HEK293 (cell line): ENCODE data around the gene L3MBTL4.

Experiments
- CTCF ChIA-PET: fragments of 350-600 bp; formaldehyde crosslinking; extraction: SDS; loops from one replicate; lab custom pipeline; 2021; ENCODE audit warnings: antibody characterized with exemption; lab: Yijun Ruan, JAX
- POLR2A ChIA-PET: fragments of 300-600 bp; formaldehyde crosslinking; extraction: SDS; loops from one replicate; lab custom pipeline; 2020; ENCODE audit warnings: antibody characterized with exemption, inconsistent platforms; lab: Yijun Ruan, JAX
- H3K27ac ChIP-seq: fragments of 200-500 bp; sonication (Bioruptor generic); 2 replicates; pipeline ENCODE4 v1.5.1; 2014; ENCODE audit warnings: low read depth, low read length, control low read depth, inconsistent platforms; ENCODE audit errors: extremely low read depth
- H3K36me3 ChIP-seq, 2 experiments: fragments of 200-500 bp in 1 of 2; sonication (Bioruptor generic) in 1 of 2; 1 replicate in 1 of 2; 2 replicates in 1 of 2; pipeline ENCODE4 v1.5.1; 2014 to 2017; ENCODE audit warnings: inconsistent platforms in 2 of 2, low read length in 2 of 2; ENCODE audit not compliant: control insufficient read depth in 2 of 2, insufficient read depth in 1 of 2
- H3K4me1 ChIP-seq: fragments of 200-500 bp; sonication (Bioruptor generic); 2 replicates; pipeline ENCODE4 v1.5.1; 2014; ENCODE audit warnings: mild to moderate bottlenecking, low read length, inconsistent platforms; ENCODE audit not compliant: control insufficient read depth, insufficient read depth
- H3K4me3 ChIP-seq: 2 replicates; pipeline ENCODE4 v1.5.1; 2011; ENCODE audit warnings: low read depth, mild to moderate bottlenecking, control low read depth, low read length, moderate library complexity
- H3K9me3 ChIP-seq: fragments of 200-500 bp; sonication (Bioruptor generic); 2 replicates; pipeline ENCODE4 v1.5.1; 2014; ENCODE audit warnings: low read depth, low read length, inconsistent platforms; ENCODE audit not compliant: control insufficient read depth, insufficient read depth
- EGR2 ChIP-seq: fragments of 450-650 bp; formaldehyde crosslinking; IDR thresholded peaks from 2 replicates; pipeline ENCODE4 v1.5.1; 2016; ENCODE audit warnings: low read depth, missing biosample characterization, missing genetic modification characterization
- FEZF1 ChIP-seq: fragments of 450-650 bp; formaldehyde crosslinking; IDR thresholded peaks from 2 replicates; pipeline ENCODE4 v1.5.1; 2016; ENCODE audit warnings: missing biosample characterization, missing genetic modification characterization
- PRDM10 ChIP-seq: fragments of 450-650 bp; formaldehyde crosslinking; IDR thresholded peaks from 2 replicates; pipeline ENCODE4 v1.5.1; 2016; ENCODE audit warnings: missing biosample characterization, missing genetic modification characterization
- PRDM2 ChIP-seq: fragments of 450-650 bp; formaldehyde crosslinking; IDR thresholded peaks from 2 replicates; pipeline ENCODE4 v1.5.1; 2016; ENCODE audit warnings: missing biosample characterization, missing genetic modification characterization, borderline replicate concordance
- TRIM28 ChIP-seq: IDR thresholded peaks from 2 replicates; pipeline ENCODE4 v1.6.1; 2011; ENCODE audit warnings: low read length, control low read depth, borderline replicate concordance
- YY2 ChIP-seq: fragments of 450-650 bp; formaldehyde crosslinking; IDR thresholded peaks from 2 replicates; pipeline ENCODE4 v1.5.1; 2016; ENCODE audit warnings: missing biosample characterization, missing genetic modification characterization
- ZNF112 ChIP-seq: fragments of 450-650 bp; formaldehyde crosslinking; IDR thresholded peaks from 2 replicates; pipeline ENCODE4 v1.5.0; 2017; ENCODE audit warnings: missing biosample characterization, missing genetic modification characterization
- ZNF121 ChIP-seq: fragments of 450-650 bp; formaldehyde crosslinking; IDR thresholded peaks from 2 replicates; pipeline ENCODE4 v1.5.1; 2016; ENCODE audit warnings: missing biosample characterization, missing genetic modification characterization
- ZNF132 ChIP-seq: fragments of 450-650 bp; formaldehyde crosslinking; IDR thresholded peaks from 2 replicates; pipeline ENCODE4 v1.5.1; 2017; ENCODE audit warnings: missing biosample characterization, missing genetic modification characterization, borderline replicate concordance
- ZNF174 ChIP-seq: fragments of 450-650 bp; formaldehyde crosslinking; IDR thresholded peaks from 2 replicates; pipeline ENCODE4 v1.5.0; 2017; ENCODE audit warnings: missing biosample characterization, mild to moderate bottlenecking, missing genetic modification characterization
- ZNF221 ChIP-seq: fragments of 450-650 bp; formaldehyde crosslinking; IDR thresholded peaks from 2 replicates; pipeline ENCODE4 v1.5.1; 2017; ENCODE audit warnings: missing biosample characterization, missing genetic modification characterization, borderline replicate concordance
- ZNF362 ChIP-seq: fragments of 450-650 bp; formaldehyde crosslinking; IDR thresholded peaks from 2 replicates; pipeline ENCODE4 v1.5.1; 2016; ENCODE audit warnings: missing biosample characterization, missing genetic modification characterization
- ZNF398 ChIP-seq: fragments of 450-650 bp; formaldehyde crosslinking; IDR thresholded peaks from 2 replicates; pipeline ENCODE4 v1.5.1; 2017; ENCODE audit warnings: missing biosample characterization, missing genetic modification characterization
- ZNF433 ChIP-seq: fragments of 450-650 bp; formaldehyde crosslinking; IDR thresholded peaks from 2 replicates; pipeline ENCODE4 v1.5.1; 2016; ENCODE audit warnings: missing biosample characterization, missing genetic modification characterization, low read depth
- ZNF48 ChIP-seq: fragments of 450-650 bp; formaldehyde crosslinking; IDR thresholded peaks from 2 replicates; pipeline ENCODE4 v1.5.1; 2016; ENCODE audit warnings: missing biosample characterization, missing genetic modification characterization
- ZNF571 ChIP-seq: fragments of 450-650 bp; formaldehyde crosslinking; IDR thresholded peaks from 2 replicates; pipeline ENCODE4 v1.5.0; 2017; ENCODE audit warnings: missing biosample characterization, missing genetic modification characterization
- ZNF624 ChIP-seq: fragments of 450-650 bp; formaldehyde crosslinking; IDR thresholded peaks from 2 replicates; pipeline ENCODE4 v1.5.1; 2017; ENCODE audit warnings: missing biosample characterization, missing genetic modification characterization
- ZNF704 ChIP-seq: fragments of 450-650 bp; formaldehyde crosslinking; IDR thresholded peaks from 2 replicates; pipeline ENCODE4 v1.5.1; 2016; ENCODE audit warnings: missing biosample characterization, missing genetic modification characterization
- ZNF707 ChIP-seq: fragments of 450-650 bp; formaldehyde crosslinking; IDR thresholded peaks from 2 replicates; pipeline ENCODE4 v1.5.1; 2016; ENCODE audit warnings: missing biosample characterization, missing genetic modification characterization
- ZNF837 ChIP-seq: fragments of 450-650 bp; formaldehyde crosslinking; IDR thresholded peaks from 2 replicates; pipeline ENCODE4 v1.5.1; 2016; ENCODE audit warnings: missing biosample characterization, missing genetic modification characterization

The L3MBTL4 gene

GRCh38 chr18:6330786-6331185, 83.9 kb downstream of the L3MBTL4 start:
- H3K4me3 ChIP-seq, result no peak overlapping the region
- H3K9me3 ChIP-seq, result no peaks in the 10 kb centered on the region
- H3K36me3 ChIP-seq, result no peaks in the 10 kb centered on the region
- ChIA-PET CTCF (interaction anchor here (0.6 kb wide), 1 partner anchor 19 kb away, joined by 4 read pairs; no protein-coding TSS in a partner anchor), POLR2A (no interaction called here)
- no peak overlapping the region for H3K27ac ChIP-seq
- no peak for TF ChIP-seq ZNF837 (tag by site-specific recombination)
- TF ChIP-seq ZNF433, result no peak
- TF ChIP-seq TRIM28, result no peak
- TF ChIP-seq ZNF132 (tag by site-specific recombination), result no peak
- no peak for TF ChIP-seq ZNF174 (tag by site-specific recombination)
- TF ChIP-seq PRDM10 (tag by site-specific recombination), result no peak
- no peak for TF ChIP-seq ZNF398 (tag by site-specific recombination)
- no peaks in the 10 kb centered on the region for H3K4me1 ChIP-seq

- CTCF ChIA-PET, result no interaction called here
Observed at GRCh38 chr18:6328621-6329010, 86.1 kb downstream of the L3MBTL4 start.

More at GRCh38 chr18:6328621-6329010, 86.1 kb downstream of the L3MBTL4 start:
- POLR2A ChIA-PET, result no interaction called here
- TF ChIP-seq ZNF624 (tag by site-specific recombination), result no peak
- no peak for TF ChIP-seq ZNF362 (tag by site-specific recombination)
- no peak for TF ChIP-seq ZNF221 (tag by site-specific recombination)
- TF ChIP-seq ZNF112 (tag by site-specific recombination), result no peak
- no peak for TF ChIP-seq ZNF121 (tag by site-specific recombination)
- TF ChIP-seq EGR2 (tag by site-specific recombination), result no peak
- no peak for TF ChIP-seq PRDM2 (tag by site-specific recombination)
- no peak for TF ChIP-seq ZNF571 (tag by site-specific recombination)
- no peak for TF ChIP-seq YY2 (tag by site-specific recombination)
- TF ChIP-seq ZNF707 (tag by site-specific recombination), result no peak
- TF ChIP-seq ZNF48 (tag by site-specific recombination), result no peak
- TF ChIP-seq ZNF704 (tag by site-specific recombination), result no peak
- TF ChIP-seq FEZF1, result no peak
- Histone ChIP-seq H3K27ac (no peak overlapping the region), H3K36me3 (no peaks in the 10 kb centered on the region), H3K4me3 (no peak overlapping the region), H3K9me3 (no peaks in the 10 kb centered on the region), H3K4me1 (no peaks in the 10 kb centered on the region)
